GM19328 (cell line): Measurements from ENCODE around the gene SLC35A2.
"Not testable (repeated sequence)": the region's sequence is repeated elsewhere in the genome, so short reads cannot be mapped to it uniquely, and the experiment has no call there.

Experiments used
- ATAC-seq: cut with Tn5 transposase; IDR thresholded peaks from one replicate; pipeline ENCODE4 v1.9.1; 2021; ENCODE audit warnings: mild to moderate bottlenecking, moderate library complexity; ENCODE audit not compliant: unreplicated experiment

Gene SLC35A2

DNA sequence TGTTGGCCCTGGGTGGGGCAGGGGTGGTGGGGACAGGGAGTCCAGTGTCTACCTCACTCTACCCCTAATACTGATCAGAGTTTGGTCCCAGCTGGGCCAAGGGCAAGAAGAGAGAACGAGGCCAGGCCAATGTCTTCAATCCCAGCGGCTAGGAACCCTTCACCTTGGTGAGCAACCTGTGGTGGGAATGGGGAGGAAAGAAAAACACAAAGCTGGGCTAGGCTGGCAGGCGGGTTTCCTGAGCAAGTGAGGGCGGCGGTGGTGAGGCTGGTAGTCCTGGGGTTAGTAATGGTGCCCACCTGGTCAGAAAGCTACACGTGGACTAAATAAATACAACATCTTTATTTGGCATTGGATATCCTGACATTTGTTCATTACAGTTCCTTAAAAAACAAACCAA, 8.2 kb downstream of the SLC35A2 start:
- ATAC-seq = no peak

DNA sequence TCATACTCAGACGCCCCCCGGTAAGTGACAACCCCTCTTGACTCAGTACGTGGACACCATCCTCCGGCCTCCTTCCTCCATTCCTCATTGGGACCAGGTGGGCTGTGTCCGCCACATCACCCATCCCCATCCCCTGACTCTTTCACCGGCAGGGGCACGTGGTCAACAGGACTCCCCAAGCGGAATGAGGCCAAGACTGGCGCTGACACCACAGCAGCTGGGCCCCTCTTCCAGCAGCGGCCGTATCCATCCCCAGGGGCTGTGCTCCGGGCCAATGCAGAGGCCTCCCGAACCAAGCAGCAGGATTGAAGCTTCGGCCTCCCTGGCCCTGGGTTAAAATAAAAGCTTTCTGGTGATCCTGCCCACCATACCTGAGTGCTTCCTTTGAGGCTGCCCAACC, 8.7 kb downstream of the SLC35A2 start:
- no peak for ATAC-seq

DNA sequence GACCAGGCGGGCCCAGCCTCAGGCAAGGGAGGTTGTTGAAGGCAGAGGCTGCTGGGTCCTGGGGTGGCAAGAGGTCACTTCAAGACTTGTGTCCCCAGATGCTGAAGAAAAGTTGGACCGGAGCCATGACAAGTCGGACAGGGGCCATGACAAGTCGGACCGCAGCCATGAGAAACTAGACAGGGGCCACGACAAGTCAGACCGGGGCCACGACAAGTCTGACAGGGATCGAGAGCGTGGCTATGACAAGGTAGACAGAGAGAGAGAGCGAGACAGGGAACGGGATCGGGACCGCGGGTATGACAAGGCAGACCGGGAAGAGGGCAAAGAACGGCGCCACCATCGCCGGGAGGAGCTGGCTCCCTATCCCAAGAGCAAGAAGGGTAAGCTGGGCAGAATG, 9.3 kb downstream of the SLC35A2 start:
- no peak for ATAC-seq

DNA sequence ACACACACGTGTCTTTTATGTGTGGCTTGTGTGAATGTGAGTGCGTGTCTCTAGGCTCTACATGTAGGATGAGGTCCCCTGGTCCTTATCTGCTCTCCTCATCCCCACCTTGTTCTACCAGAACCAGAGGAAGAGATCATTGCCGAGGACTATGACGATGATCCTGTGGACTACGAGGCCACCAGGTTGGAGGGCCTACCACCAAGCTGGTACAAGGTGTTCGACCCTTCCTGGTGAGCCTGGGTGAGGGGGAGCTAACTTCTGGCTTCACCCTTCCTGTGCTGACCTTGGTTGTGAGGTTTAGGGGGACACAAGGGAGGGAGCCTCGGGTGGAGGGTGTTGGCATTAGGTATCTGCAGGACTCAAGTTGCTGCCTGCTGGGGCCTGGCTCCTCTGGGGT, 10.4 kb downstream of the SLC35A2 start:
- ATAC-seq = no peak

GRCh38 chrX:48899078-48899410, 12.4 kb downstream of the SLC35A2 start:
- ATAC-seq = no peak

GRCh38 chrX:48897625-48898306, 13.7 kb downstream of the SLC35A2 start, which contains the start of the genes PQBP1 and TIMM17B:
Gene PQBP1 (plus strand): TSS chrX:48897930. CDS start chrX:48898510, 580 bp downstream.
Gene TIMM17B (minus strand): TSS chrX:48897768. CDS start chrX:48897749, 19 bp downstream.
- peak; percentile 82 for ATAC-seq

GRCh38 chrX:48897157-48897624, 14.3 kb downstream of the SLC35A2 start:
- peak; percentile 9 for ATAC-seq

DNA sequence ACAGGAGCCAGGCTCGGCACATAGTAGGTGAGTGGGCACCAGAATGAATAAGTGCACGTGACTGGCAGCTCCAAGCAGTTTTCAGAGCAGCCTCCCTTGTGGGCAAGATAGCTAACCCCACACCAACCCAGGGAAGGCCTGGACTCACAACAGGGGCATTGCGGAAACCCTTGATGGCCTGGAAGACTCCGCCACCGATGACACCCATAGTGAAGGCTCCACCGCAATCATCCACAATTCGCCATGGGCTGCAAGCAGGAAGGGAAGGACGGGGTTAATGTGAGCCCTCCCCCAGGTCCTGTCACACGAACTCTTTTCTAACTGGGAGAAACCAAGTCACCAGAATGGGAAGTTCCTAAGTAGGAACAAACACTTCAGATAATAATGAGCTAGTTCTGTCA, 14.8 kb downstream of the SLC35A2 start:
- ATAC-seq = no peak

DNA sequence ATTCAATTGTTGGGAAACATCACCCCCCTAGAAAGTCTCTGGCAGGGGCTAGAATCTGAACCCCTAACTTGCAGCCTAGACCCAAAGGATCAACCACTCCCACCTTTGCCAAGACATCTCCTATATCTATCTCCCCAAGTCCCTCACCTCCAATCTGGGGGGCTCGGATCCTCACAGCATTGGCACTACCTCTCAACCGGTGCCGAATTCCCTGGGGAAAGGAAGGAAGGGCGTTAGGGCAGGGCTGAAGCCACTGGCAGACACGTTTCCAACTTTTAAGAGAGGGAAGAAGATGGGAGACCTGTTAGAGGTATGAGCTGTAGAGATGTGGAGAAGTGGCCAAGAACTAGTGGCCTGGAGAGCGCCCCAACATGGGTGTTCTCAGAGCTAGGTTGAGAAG, 16.6 kb downstream of the SLC35A2 start:
- ATAC-seq = no peak

- ATAC-seq = no peak
Measured at GRCh38 chrX:48893556-48894348, 17.7 kb downstream of the SLC35A2 start.

DNA sequence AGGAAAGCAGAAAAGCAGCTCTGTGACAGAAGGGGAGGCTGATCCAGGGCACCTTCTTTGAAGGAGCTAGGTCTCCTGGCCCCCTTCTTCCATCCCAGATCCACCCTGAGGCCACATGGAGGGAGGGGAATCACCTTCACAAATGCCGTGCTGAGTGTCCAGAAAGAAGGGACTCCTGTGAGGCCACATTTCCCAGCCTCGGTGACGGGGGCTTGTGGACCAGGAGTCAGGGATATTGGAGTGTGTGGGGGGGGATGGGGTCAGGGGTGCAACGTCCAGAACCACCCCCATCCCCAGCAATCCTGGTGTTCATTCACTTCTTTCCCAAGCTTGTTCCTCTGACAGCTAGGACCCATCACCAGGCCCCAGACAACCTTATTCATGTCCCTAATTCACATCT, 18.6 kb downstream of the SLC35A2 start:
- no peak for ATAC-seq

- peak; percentile 69 for ATAC-seq
Measured at GRCh38 chrX:48891402-48892288, 19.8 kb downstream of the SLC35A2 start.

- ATAC-seq = peak; percentile 25
Measured at GRCh38 chrX:48890934-48891401, 20.5 kb downstream of the SLC35A2 start.

DNA sequence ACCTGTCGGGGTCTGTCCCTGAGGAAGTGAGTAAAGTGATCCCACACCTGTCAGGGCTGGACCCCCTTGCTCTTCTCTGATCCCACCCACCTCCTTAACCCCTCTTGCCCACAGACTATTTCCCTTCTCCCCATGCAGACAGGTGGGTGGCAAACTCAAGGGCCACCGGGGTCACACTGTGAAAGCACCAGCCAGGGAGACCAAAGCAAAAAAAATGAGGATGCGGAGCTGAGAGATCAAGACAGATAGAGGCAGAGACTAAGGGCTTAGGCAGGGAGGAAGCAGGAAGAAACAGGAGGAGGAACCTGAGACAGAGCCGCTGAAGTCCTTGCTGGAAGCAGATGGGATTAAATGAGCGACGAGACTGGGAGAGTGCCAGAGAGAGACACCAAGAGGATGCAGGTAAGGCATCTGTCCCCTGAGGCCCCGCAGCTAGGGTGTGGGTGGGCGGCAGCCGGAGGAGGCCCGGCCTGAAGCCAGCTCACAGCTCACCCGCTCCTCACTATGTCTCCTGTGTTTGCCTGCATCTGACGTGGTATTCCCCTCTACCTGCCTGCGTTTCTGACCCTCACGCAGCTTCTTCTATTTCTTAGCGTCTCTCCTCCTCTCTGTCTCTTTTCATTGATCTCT, 21.0 kb downstream of the SLC35A2 start:
- no peak for ATAC-seq

DNA sequence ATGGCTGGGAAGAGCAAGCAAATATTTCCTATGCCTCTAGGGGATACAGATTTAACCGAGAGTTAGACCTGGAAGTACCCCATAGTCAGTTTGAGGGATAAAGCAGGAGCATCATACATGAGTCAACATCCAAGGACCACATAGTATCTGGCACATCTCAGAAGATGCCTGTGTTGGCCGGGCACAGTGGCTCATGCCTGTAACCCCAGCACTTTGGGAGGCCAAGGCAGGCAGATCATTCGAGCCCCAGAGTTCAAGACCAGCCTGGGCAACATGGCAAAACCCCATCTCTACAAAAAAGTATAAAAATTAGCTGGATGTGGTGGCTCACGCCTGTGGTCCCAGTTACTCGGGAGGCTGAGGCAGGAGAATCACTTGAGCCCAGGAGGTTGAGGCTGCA, 24.9 kb downstream of the SLC35A2 start:
- not testable (repeated sequence) for ATAC-seq

DNA sequence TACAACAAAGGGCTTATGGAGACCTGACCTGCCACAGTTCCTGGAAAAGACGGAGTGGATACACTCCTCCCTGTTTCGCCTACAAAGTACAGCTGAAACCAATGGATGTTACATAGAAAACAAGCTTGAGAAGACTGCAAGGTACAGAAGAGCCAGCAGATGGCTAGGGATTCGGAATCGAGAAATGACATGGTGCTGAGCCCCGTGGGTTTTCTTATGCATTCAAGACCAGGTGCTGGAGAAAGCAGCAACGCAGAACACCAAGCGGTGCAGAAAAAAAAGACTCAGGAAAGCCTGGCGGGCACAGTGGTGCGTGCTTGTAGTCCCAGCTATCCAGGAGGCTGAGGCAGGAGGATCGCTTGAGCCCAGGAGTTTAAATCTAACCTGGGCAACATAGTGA, 27.7 kb downstream of the SLC35A2 start:
- no peak for ATAC-seq

- not testable (repeated sequence) for ATAC-seq
Measured at GRCh38 chrX:48876944-48877343, 34.5 kb downstream of the SLC35A2 start.

DNA sequence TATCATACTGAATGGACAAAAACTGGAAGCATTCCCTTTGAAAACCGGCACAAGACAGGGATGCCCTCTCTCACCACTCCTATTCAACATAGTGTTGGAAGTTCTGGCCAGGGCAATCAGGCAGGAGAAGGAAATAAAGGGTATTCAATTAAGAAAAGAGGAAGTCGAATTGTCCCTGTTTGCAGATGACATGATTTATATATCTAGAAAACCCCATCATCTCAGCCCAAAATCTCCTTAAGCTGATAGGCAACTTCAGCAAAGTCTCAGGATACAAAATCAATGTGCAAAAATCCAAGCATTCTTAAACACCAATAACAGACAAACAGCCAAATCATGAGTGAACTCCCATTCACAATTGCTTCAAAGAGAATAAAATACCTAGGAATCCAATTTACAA, 39.4 kb downstream of the SLC35A2 start:
- ATAC-seq = not testable (repeated sequence)

GRCh38 chrX:48864210-48864609, 47.2 kb downstream of the SLC35A2 start:
- ATAC-seq = no peak

GRCh38 chrX:48854898-48855297, 56.5 kb downstream of the SLC35A2 start:
- no peak for ATAC-seq
